ENCODE results near the gene CCDC174. TPM values are rescaled to one million over a fixed set of nuclear protein-coding genes. Genes with fewer than 3 reads are reported as not detected.

The CCDC174 gene
- total RNA-seq, 3 donors from 2014 or later = 18.4 to 34.8 (median 30.8) TPM

DNA sequence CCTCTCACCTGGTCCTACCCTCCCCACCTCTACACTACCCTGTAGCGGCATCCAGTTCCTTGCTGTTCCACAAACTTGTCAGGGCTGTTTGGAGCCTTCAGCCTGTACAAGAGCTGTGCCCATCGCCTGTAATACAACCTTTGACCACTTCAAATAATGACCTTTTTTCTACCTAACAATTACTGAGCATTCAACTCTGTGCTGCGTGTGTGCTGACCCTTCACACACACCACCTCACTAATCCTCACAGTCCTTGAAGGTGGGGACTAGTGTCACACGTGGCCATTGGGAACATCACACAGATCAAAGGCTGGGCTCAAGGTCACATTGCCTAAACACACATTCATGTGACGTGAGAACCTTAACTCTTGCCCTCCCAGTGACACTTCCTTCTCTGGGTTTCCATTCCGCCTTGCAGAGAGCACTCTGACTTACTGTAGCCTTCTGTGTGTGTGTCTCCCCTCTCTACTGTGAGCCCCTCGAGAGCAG is 26.5 kb downstream of the CCDC174 start:
- intact Hi-C loops (cut with DNase I; ENCODE audit: low total_unique reads) = no loop called here
- TF ChIP-seq POLR2A (IDR thresholded peaks at IDR 0.05) = no peak
- no peak for TF ChIP-seq POLR2AphosphoS5 (IDR thresholded peaks at IDR 0.05)
- TF ChIP-seq CTCF (IDR thresholded peaks at IDR 0.05) = no peak
- DNase-seq (ENCODE audit: low spot score in 2 of 2) = no peak
- Histone ChIP-seq H3K4me3 (no peak overlapping the region), H3K27ac (no peak overlapping the region), H3K9me3 (peaks cover 0 to 5% of the 10 kb centered on the region in 2 donors), H3K27me3 (no peaks in the 10 kb centered on the region), H3K4me1 (no peaks in the 10 kb centered on the region), H3K36me3 (no peaks in the 10 kb centered on the region)

DNA sequence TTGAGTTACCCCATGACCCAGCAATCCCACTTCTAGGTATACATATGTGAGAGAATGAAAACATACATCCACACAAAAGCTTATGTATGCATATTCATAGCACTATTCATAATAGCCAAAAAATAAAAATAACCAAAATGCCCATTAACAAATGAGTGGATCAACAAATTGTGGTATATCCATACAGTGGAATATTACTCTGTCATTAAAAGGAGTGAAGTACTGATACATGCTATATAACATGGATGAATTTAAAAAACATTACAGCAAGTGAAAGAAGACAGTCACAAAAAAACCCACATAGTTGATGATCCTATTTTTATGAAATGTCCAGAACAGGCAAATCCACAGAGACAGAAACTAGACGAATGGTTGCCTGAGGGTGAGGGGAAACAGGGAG is 28.6 kb downstream of the CCDC174 start:
- Histone ChIP-seq H3K9me3 (peaks cover 0 to 5% of the 10 kb centered on the region in 2 donors), H3K27ac (no peak overlapping the region), H3K36me3 (no peaks in the 10 kb centered on the region), H3K4me3 (no peak overlapping the region), H3K27me3 (no peaks in the 10 kb centered on the region), H3K4me1 (no peaks in the 10 kb centered on the region)
- DNase-seq (ENCODE audit: low spot score in 2 of 2) = no peak
- no peak for TF ChIP-seq POLR2AphosphoS5 (IDR thresholded peaks at IDR 0.05)
- no peak for TF ChIP-seq POLR2A (IDR thresholded peaks at IDR 0.05)
- no peak for TF ChIP-seq CTCF (IDR thresholded peaks at IDR 0.05)
- intact Hi-C loops (cut with DNase I; ENCODE audit: low total_unique reads) = no loop called here

DNA sequence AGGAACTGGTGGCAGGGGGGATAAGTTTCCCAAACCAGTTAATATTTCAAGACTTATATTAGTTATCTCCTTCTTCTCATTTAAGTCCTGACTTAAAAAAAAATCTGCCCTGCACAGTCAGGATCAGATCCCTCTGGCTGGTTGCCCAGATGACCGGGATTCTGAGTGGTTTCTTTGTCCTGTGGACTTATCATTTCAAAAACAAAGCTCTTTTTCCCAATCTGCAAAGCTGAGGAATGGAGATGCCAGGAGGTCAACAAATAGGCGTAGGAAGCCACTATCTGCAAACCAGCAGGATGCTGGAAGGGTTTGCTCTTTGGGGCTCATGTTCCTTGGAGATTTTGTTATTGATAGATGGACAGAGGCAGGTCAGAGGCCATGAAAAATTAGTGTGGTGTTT is 29.2 kb downstream of the CCDC174 start:
- Histone ChIP-seq H3K4me1 (no peaks in the 10 kb centered on the region), H3K36me3 (no peaks in the 10 kb centered on the region), H3K27ac (no peak overlapping the region), H3K27me3 (no peaks in the 10 kb centered on the region), H3K9me3 (peaks cover 0 to 5% of the 10 kb centered on the region in 2 donors), H3K4me3 (no peak overlapping the region)
- intact Hi-C loops (cut with DNase I; ENCODE audit: low total_unique reads) = no loop called here
- no peak for DNase-seq (ENCODE audit: low spot score in 2 of 2)
- TF ChIP-seq CTCF (IDR thresholded peaks at IDR 0.05) (no peak), POLR2AphosphoS5 (IDR thresholded peaks at IDR 0.05) (no peak), POLR2A (IDR thresholded peaks at IDR 0.05) (no peak)

- intact Hi-C loops (cut with DNase I; ENCODE audit: low total_unique reads) = no loop called here
- H3K9me3 ChIP-seq = peaks cover 0 to 5% of the 10 kb centered on the region in 2 donors
- H3K27ac ChIP-seq = no peak overlapping the region
- no peak for TF ChIP-seq CTCF (IDR thresholded peaks at IDR 0.05)
- TF ChIP-seq POLR2AphosphoS5 (IDR thresholded peaks at IDR 0.05) = no peak
- no peaks in the 10 kb centered on the region for H3K36me3 ChIP-seq
- DNase-seq (ENCODE audit: low spot score in 2 of 2) = no peak
- no peaks in the 10 kb centered on the region for H3K4me1 ChIP-seq
- no peak overlapping the region for H3K4me3 ChIP-seq
- H3K27me3 ChIP-seq = no peaks in the 10 kb centered on the region
These were observed 32.9 kb downstream of the CCDC174 start for GRCh38 chr3:14684447-14684846.

DNA sequence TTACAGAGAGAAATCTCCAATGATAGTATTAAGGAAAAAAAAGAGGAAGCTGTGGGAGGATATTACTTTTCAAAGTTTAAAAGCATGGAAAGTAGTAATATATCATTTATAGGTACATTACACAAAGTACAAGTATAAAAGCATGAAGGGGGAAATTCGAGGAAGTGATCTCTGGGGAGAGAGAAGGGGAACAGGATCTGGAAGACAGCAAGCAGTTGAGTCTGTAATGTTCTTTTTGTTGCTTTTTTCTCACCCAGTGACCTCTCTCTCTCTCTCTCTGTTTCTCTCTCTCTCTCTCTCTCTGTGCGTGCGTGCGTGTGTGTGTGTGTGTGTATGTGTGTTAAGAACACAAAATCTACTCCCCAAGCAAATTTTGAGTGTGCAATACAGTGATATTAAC is 33.6 kb downstream of the CCDC174 start:
- Histone ChIP-seq H3K36me3 (no peaks in the 10 kb centered on the region), H3K27ac (no peak overlapping the region), H3K4me3 (no peak overlapping the region), H3K9me3 (peaks cover 0 to 3% of the 10 kb centered on the region in 2 donors), H3K27me3 (no peaks in the 10 kb centered on the region), H3K4me1 (no peaks in the 10 kb centered on the region)
- DNase-seq (ENCODE audit: low spot score in 2 of 2) = no peak
- TF ChIP-seq POLR2A (IDR thresholded peaks at IDR 0.05) = no peak
- no peak for TF ChIP-seq CTCF (IDR thresholded peaks at IDR 0.05)
- intact Hi-C loops (cut with DNase I; ENCODE audit: low total_unique reads) = no loop called here
